HepG2 (cell line): ENCODE measurements around the gene HHIPL1. TPM values are rescaled to one million over a fixed set of nuclear protein-coding genes. Genes with fewer than 3 reads are reported as not detected.
A peak's percentile ranks its signal among the peaks of the same experiment; 100 is the strongest.

Experiments
- HNRNPH1 ChIP-seq: fragments of 200-400 bp; formaldehyde crosslinking; optimal IDR thresholded peaks from 2 replicates; pipeline ENCODE3; 2017; ENCODE audit warnings: mild to moderate bottlenecking, low read depth, low read length
- KDM5B ChIP-seq: sonication (generic); formaldehyde crosslinking; IDR thresholded peaks from 2 replicates; pipeline ENCODE4 v1.4.0; 2020; ENCODE audit warnings: missing genetic modification reagents, mild to moderate bottlenecking, borderline replicate concordance
- KLF9 ChIP-seq: IDR thresholded peaks from 2 replicates; pipeline ENCODE4 v1.6.1; 2016; ENCODE audit warnings: low read depth
- MXD4 ChIP-seq: IDR thresholded peaks from 2 replicates; pipeline ENCODE4 v1.6.1; 2016; ENCODE audit warnings: mild to moderate bottlenecking, missing biosample characterization, missing genetic modification reagents
- PAWR ChIP-seq: sonication (generic); formaldehyde crosslinking; IDR thresholded peaks from 2 replicates; pipeline ENCODE4 v1.4.0; 2020; ENCODE audit warnings: missing genetic modification reagents, mild to moderate bottlenecking, borderline replicate concordance
- PHF5A ChIP-seq: IDR thresholded peaks from one replicate; pipeline ENCODE4 v1.6.1; 2018; ENCODE audit warnings: low read depth, missing genetic modification reagents; ENCODE audit not compliant: unreplicated experiment
- SMYD3 ChIP-seq: sonication (generic); formaldehyde crosslinking; IDR thresholded peaks from 2 replicates; pipeline ENCODE4 v1.8.1; 2023; ENCODE audit warnings: mild to moderate bottlenecking, missing genetic modification reagents
- TBX3 ChIP-seq: fragments of 450-650 bp; IDR thresholded peaks from 2 replicates; pipeline ENCODE4 v1.6.1; 2017; ENCODE audit warnings: antibody characterized with exemption, mild to moderate bottlenecking, inconsistent platforms, borderline replicate concordance
- ZBTB20 ChIP-seq: sonication (generic); formaldehyde crosslinking; IDR thresholded peaks from 2 replicates; pipeline ENCODE4 v1.8.1; 2023; ENCODE audit warnings: missing genetic modification reagents, low read depth, mild to moderate bottlenecking, borderline replicate concordance
- ZBTB42 ChIP-seq: sonication (generic); formaldehyde crosslinking; IDR thresholded peaks from 2 replicates; pipeline ENCODE4 v1.5.0; 2020; ENCODE audit warnings: mild to moderate bottlenecking, missing genetic modification reagents
- ZNF12 ChIP-seq: sonication (generic); formaldehyde crosslinking; IDR thresholded peaks from 2 replicates; pipeline ENCODE4 v1.5.0; 2020; ENCODE audit warnings: missing genetic modification reagents
- ZNF326 ChIP-seq: sonication (generic); formaldehyde crosslinking; IDR thresholded peaks from 2 replicates; pipeline ENCODE4 v1.4.0; 2020; ENCODE audit warnings: missing genetic modification reagents, borderline replicate concordance
- polyA plus RNA-seq, 8 experiments: library from polyadenylated mRNA; depleted of rRNA in 3 of 8; stranded (reverse) in 7 of 8; unstranded in 1 of 8; fragments of >200 nt; fragmentation: Illumina TruSeq in 4 of 8; extraction: Trizol in 4 of 8; gene quantifications; 2 replicates each; pipeline versions ENCODE4 v1.2.1 to v1.2.3, GENCODE V29; 2011 to 2016; ENCODE audit warnings: low read depth in 4 of 8, missing spikeins in 1 of 8, mixed read lengths in 1 of 8; ENCODE audit not compliant: insufficient read depth in 1 of 8
- total RNA-seq, 5 experiments: library from RNA; depleted of rRNA; stranded (reverse); fragments of >200 nt; fragmentation: Illumina TruSeq; extraction: Trizol; gene quantifications; 2 replicates each; pipeline ENCODE4 v1.2.3, GENCODE V29; 2016; ENCODE audit warnings: low read depth in 1 of 5
- TF ChIP-seq, protein P1 (sequence below): sonication (generic); formaldehyde crosslinking; IDR thresholded peaks from 2 replicates; pipeline ENCODE4 v1.4.0; 2020; ENCODE audit warnings: missing genetic modification reagents, borderline replicate concordance
- TF ChIP-seq, protein P2 (sequence below): sonication (generic); formaldehyde crosslinking; IDR thresholded peaks from 2 replicates; pipeline ENCODE4 v1.4.0; 2020; ENCODE audit warnings: mild to moderate bottlenecking, missing genetic modification reagents
- TF ChIP-seq, protein P3 (sequence below): sonication (generic); formaldehyde crosslinking; IDR thresholded peaks from 2 replicates; pipeline ENCODE4 v1.8.0; 2022; ENCODE audit warnings: mild to moderate bottlenecking, missing genetic modification reagents; ENCODE audit not compliant: insufficient replicate concordance
- TF ChIP-seq, protein P4 (sequence below): IDR thresholded peaks from 2 replicates; pipeline ENCODE4 v1.6.1; 2016; ENCODE audit warnings: control low read depth
- TF ChIP-seq, protein P5 (sequence below), 2 experiments: fragments of 450-650 bp in 1 of 2; sonication (generic) in 1 of 2; formaldehyde crosslinking; IDR thresholded peaks; 2 replicates each; pipeline versions ENCODE4 v1.5.0 to v1.8.0; 2020 to 2022; ENCODE audit warnings: mild to moderate bottlenecking in 1 of 2, missing genetic modification reagents in 1 of 2
- TF ChIP-seq, protein P6 (sequence below), 2 experiments: IDR thresholded peaks; 2 replicates each; pipeline ENCODE4 v1.6.1; 2011 to 2012; ENCODE audit warnings: low read length in 2 of 2, borderline replicate concordance in 1 of 2, low read depth in 1 of 2, mild to moderate bottlenecking in 1 of 2, moderate library complexity in 1 of 2

HHIPL1 gene
- total and polyA plus RNA-seq, 2 of the 13 experiments (the other 11 are each of a cell fraction or from before 2014, with no cell fraction given) = not detected

DNA sequence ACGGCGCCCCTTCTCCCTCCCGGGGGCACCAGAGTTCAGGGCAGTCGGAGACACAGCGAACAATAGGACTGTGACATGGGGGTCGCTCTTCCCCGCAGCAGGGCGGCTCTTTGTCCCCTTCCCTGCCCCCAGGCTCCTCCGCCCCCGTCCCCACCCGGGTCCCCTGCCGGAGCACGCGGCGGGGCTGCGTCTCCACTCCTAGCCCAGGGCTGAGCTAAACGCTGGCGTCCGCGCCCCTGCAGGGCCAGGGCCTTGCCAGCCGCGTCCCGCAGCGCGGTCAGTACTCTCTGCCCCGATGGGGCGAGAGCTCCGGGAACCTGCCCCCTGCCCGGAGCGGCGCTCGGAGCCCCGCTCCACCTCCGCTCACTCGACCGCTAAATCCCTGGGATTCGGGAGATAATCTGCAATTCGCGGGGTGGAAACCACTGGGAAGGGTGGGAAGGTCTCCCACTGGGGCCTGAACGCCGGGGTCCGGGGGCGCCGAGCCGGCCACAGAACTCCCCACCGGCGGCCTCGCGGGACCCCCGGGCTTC is 40.1 kb upstream of the HHIPL1 start (continued):
- TF ChIP-seq ZNF12 (CRISPR knock-in tag) (no peak), ZNF326 (CRISPR knock-in tag) (no peak), ZBTB42 (CRISPR knock-in tag) (no peak), KDM5B (CRISPR knock-in tag) (peak; percentile 47), TBX3 (no peak), SMYD3 (CRISPR knock-in tag) (no peak), PHF5A (no peak), PAWR (CRISPR knock-in tag) (no peak), HNRNPH1 (no peak), MXD4 (CRISPR knock-in tag) (no peak), ZBTB20 (no peak), KLF9 (no peak)
- TF ChIP-seq, protein P1, sequence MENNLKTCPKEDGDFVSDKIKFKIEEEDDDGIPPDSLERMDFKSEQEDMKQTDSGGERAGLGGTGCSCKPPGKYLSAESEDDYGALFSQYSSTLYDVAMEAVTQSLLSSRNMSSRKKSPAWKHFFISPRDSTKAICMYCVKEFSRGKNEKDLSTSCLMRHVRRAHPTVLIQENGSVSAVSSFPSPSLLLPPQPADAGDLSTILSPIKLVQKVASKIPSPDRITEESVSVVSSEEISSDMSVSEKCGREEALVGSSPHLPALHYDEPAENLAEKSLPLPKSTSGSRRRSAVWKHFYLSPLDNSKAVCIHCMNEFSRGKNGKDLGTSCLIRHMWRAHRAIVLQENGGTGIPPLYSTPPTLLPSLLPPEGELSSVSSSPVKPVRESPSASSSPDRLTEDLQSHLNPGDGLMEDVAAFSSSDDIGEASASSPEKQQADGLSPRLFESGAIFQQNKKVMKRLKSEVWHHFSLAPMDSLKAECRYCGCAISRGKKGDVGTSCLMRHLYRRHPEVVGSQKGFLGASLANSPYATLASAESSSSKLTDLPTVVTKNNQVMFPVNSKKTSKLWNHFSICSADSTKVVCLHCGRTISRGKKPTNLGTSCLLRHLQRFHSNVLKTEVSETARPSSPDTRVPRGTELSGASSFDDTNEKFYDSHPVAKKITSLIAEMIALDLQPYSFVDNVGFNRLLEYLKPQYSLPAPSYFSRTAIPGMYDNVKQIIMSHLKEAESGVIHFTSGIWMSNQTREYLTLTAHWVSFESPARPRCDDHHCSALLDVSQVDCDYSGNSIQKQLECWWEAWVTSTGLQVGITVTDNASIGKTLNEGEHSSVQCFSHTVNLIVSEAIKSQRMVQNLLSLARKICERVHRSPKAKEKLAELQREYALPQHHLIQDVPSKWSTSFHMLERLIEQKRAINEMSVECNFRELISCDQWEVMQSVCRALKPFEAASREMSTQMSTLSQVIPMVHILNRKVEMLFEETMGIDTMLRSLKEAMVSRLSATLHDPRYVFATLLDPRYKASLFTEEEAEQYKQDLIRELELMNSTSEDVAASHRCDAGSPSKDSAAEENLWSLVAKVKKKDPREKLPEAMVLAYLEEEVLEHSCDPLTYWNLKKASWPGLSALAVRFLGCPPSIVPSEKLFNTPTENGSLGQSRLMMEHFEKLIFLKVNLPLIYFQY = no peak
- TF ChIP-seq, protein P2, sequence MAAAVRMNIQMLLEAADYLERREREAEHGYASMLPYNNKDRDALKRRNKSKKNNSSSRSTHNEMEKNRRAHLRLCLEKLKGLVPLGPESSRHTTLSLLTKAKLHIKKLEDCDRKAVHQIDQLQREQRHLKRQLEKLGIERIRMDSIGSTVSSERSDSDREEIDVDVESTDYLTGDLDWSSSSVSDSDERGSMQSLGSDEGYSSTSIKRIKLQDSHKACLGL (CRISPR knock-in tag) = peak; percentile 55; the same call in 1 of the 2 replicates
- TF ChIP-seq, protein P3, sequence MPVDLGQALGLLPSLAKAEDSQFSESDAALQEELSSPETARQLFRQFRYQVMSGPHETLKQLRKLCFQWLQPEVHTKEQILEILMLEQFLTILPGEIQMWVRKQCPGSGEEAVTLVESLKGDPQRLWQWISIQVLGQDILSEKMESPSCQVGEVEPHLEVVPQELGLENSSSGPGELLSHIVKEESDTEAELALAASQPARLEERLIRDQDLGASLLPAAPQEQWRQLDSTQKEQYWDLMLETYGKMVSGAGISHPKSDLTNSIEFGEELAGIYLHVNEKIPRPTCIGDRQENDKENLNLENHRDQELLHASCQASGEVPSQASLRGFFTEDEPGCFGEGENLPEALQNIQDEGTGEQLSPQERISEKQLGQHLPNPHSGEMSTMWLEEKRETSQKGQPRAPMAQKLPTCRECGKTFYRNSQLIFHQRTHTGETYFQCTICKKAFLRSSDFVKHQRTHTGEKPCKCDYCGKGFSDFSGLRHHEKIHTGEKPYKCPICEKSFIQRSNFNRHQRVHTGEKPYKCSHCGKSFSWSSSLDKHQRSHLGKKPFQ (CRISPR knock-in tag) = no peak
- TF ChIP-seq, protein P4, sequence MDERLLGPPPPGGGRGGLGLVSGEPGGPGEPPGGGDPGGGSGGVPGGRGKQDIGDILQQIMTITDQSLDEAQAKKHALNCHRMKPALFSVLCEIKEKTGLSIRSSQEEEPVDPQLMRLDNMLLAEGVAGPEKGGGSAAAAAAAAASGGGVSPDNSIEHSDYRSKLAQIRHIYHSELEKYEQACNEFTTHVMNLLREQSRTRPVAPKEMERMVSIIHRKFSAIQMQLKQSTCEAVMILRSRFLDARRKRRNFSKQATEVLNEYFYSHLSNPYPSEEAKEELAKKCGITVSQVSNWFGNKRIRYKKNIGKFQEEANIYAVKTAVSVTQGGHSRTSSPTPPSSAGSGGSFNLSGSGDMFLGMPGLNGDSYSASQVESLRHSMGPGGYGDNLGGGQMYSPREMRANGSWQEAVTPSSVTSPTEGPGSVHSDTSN (CRISPR knock-in tag) = no peak
- TF ChIP-seq, protein P5, sequence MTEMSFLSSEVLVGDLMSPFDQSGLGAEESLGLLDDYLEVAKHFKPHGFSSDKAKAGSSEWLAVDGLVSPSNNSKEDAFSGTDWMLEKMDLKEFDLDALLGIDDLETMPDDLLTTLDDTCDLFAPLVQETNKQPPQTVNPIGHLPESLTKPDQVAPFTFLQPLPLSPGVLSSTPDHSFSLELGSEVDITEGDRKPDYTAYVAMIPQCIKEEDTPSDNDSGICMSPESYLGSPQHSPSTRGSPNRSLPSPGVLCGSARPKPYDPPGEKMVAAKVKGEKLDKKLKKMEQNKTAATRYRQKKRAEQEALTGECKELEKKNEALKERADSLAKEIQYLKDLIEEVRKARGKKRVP (CRISPR knock-in tag; IDR thresholded peaks at IDR 0.05) = no peak
- TF ChIP-seq, protein P6, sequence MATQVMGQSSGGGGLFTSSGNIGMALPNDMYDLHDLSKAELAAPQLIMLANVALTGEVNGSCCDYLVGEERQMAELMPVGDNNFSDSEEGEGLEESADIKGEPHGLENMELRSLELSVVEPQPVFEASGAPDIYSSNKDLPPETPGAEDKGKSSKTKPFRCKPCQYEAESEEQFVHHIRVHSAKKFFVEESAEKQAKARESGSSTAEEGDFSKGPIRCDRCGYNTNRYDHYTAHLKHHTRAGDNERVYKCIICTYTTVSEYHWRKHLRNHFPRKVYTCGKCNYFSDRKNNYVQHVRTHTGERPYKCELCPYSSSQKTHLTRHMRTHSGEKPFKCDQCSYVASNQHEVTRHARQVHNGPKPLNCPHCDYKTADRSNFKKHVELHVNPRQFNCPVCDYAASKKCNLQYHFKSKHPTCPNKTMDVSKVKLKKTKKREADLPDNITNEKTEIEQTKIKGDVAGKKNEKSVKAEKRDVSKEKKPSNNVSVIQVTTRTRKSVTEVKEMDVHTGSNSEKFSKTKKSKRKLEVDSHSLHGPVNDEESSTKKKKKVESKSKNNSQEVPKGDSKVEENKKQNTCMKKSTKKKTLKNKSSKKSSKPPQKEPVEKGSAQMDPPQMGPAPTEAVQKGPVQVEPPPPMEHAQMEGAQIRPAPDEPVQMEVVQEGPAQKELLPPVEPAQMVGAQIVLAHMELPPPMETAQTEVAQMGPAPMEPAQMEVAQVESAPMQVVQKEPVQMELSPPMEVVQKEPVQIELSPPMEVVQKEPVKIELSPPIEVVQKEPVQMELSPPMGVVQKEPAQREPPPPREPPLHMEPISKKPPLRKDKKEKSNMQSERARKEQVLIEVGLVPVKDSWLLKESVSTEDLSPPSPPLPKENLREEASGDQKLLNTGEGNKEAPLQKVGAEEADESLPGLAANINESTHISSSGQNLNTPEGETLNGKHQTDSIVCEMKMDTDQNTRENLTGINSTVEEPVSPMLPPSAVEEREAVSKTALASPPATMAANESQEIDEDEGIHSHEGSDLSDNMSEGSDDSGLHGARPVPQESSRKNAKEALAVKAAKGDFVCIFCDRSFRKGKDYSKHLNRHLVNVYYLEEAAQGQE (IDR thresholded peaks at IDR 0.05; ENCODE audit: borderline replicate concordance in 1 of 2, low read depth in 1 of 2, low read length in 2 of 2) = no peak
